Measurements from ENCODE around the gene CASKIN1.

The CASKIN1 gene

GRCh38 chr16:2190659-2191445 is 5.6 kb downstream of the CASKIN1 start:
- no peak for DNase-seq

- no peak for DNase-seq
These were observed 6.3 kb downstream of the CASKIN1 start for GRCh38 chr16:2190002-2190658.

DNA sequence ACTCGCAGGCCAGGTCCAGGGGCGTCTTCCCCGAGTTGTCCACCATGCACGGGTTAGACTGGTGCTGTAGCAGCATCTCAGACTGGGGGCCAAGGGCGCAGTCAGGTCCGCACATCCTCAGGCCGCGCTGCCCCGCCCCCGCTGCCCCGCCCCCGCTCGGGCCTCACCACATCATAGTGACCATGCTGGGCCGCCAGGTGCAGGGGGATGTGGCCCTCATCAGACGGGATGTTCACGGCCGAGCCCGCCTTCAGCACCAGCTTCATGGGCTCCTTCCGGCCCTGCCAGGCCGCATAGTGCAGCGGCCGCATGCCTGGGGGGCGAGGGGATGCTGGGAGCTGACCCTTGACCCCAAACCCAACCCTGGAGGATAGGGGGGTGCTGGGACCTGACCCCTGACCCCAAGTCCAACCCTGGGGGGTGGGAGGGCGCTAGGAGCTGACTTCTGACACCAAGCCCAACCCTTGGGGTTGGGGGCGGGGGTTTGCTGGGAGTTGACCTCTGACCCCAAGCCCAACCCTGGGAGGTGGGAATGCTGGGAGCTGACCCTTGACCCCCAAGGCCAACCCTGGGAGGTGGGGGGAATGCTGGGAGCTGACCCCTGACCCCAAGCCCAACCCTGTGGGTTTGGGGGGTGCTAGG is 7.0 kb downstream of the CASKIN1 start:
- no peak for DNase-seq

- no peak for DNase-seq
These were observed 8.0 kb downstream of the CASKIN1 start for GRCh38 chr16:2188395-2188794.

- DNase-seq: no peak
These were observed 9.2 kb downstream of the CASKIN1 start for GRCh38 chr16:2187212-2187611.

DNA sequence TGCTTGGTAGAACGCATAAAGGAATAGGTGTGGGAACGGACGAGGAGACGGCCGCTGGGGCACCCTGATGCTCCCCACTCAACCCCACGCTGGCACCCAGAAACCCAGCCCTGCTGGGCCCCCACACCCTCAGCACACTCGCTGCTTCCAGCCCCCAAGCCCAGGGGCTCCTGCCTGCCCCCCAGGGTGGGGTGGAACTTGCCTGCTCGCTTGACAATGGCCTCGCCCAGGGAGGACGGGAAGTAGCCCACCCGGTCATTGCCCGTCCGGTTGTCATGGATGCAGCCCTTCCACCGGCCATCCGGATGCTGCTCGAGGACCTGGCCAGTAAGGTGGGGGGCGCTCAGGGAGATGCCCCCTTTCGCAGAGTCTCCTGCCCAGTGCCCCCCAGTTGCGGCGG is 9.9 kb downstream of the CASKIN1 start:
- no peak for DNase-seq

DNA sequence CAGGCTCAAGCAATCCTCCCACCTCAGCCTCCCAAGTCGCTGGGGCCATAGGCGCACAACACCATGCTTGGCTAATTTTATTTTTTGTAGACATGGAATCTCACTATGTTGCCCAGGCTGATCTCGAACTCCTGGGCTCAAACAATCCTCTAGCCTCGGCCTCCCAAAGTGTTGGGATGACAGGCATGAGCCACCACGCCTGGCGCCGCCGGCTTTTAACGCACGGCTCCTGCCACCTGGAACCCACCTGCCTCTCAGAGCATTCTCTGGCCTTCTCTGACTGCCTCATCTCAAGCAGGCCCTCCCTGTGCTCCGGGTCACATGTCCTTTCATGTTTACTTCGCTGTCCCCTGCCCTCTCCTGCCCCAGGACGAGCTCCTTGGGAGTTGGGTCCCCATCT is 10.3 kb downstream of the CASKIN1 start:
- no peak for DNase-seq

DNA sequence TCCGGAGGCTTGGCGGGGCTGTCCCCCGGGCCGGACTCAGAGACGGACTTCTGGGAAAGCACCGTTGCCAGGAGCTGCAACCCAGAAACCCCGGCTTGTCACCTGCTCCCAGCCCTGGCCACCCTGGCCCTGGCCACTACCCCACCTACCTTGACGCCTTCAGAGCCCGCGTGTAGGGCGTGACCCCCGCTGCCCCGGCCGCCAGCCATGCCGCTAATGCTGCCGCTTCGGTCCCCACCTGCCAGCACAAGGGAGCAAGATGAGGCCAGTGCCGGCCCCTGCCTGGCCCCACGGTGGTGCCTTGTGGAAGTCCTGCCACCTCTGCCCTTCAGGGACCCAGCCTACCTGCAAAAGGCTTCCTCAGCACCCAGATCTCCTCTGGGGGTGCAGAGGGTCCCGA is 11.4 kb downstream of the CASKIN1 start:
- no peak for DNase-seq

GRCh38 chr16:2184346-2184745 is 12.1 kb downstream of the CASKIN1 start:
- no peak for DNase-seq

- DNase-seq: no peak
These were observed 12.7 kb downstream of the CASKIN1 start for GRCh38 chr16:2183671-2184070.

DNA sequence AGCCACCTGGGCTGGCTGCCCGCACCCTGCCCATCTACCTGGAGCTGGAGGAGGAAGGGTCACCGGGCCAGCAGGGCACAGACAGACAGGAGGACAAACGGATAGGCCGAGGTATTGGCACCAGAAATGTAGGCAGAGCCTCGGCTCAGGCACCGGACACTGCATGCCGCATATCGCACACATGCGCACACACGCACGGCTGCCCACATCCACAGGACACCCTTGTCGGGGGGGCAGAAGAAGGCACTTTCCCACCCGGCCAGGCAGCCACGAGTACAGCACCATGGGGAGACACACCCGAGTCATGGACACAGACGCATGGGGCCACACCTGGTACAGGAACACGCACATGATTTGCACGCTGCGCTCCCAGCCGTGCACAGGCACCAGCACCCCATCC is 14.5 kb downstream of the CASKIN1 start:
- no peak for DNase-seq

DNA sequence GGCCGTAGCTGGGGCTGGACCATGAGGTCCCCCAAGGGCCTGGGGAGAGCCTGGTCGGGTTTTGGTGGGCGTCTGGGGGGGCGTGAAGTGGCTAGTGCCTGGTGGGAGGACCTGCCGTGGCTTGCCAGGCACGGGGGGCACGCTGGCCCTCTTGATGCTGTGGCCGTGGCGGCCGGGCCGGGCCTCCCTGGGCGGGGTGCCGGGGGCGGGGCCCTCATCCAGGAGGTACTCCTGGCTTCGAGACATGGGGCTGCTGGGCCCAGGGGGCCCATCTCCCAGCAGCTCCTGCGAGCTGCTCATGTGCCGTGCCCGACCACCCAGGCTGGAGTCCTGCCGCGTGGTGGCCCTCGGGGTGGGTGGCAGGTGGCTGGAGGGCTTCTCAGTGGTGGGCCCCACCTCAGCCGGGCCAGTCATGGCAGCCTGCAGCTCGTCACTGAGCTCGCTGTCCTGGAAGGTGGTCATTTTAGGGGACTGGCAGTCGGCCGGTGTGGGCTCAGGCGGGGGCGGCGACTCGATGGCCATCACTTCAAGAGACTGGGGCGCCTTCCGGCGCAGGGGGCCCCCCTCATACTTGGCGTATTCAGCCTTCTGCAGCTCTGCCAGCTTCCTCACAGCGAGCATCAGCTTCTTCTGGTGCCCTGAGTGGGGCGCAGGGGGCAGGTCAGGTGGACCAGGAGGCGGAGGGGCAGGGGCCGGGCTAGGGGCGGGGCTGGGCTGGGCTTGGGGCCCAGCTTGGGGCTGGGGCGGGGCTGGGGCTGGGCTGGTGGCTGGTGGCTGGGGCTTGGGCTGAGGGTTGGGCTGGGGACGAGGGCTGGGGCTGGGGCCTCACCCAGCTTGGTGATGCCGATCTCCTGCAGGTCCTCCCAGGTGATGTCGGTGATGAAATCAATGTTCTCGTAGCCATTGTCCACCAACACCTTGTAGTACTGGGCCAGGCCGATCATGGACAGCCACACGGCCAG is 15.2 kb downstream of the CASKIN1 start:
- no peak for DNase-seq

DNA sequence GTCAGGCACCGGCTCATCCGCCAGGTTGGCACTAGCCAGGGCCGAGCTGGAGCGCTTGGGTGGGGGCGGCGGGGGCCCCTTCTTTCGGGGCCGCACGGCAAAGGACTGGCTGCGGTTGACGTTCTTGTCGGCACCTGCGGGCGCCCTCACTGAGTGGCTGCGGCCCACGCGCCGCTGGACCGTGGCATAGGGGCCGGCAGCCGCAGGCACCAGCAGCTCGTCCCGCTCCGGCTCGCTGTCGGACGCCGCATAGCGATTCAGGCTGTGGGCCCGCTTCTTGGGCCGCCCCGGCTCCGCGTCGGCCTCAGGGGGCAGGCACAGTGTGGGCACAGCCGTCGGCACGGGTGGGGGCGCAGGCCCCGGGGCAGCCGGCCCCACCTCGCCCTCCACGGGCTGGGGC is 15.9 kb downstream of the CASKIN1 start:
- DNase-seq: no peak

DNA sequence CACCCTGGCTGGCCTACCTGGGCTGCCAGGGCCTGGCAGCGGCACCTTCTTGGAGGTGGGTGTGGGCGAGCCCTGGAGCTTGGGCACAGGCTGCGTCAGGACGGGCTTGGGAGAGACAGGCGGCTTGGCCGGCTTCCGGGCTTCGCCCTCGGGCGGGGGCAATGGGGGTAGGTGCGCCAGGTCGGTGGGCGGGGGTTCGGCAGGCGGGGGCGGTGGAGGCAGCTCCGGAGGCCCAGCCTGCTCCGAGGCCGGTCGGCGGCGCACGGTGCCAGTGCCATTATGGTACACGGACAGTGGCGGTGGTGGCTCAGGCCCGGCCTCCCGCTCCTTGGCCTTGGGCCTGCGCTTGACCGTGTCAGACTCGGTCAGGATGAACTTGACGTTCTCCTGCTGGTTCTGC is 16.8 kb downstream of the CASKIN1 start:
- no peak for DNase-seq

DNA sequence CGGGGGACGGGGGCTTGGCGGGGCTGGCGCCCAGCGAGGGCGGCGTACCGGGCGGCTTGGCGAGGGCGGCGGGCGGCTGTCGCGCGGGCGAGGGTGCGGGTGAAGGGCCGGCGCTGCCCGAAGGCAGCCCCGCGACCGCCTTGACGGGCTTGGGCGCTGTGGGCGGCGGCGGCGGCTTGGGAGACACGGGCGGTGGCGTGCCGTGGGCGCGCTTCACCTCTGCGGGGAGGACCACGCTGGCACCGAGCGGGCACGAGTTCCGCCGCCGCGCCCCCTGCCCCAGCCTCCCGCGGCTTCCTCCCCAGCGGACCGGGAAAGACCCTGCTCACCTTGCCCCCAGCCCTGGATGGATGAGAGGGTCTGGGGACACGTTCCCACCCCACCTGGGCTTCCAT is 17.3 kb downstream of the CASKIN1 start:
- DNase-seq: no peak

DNA sequence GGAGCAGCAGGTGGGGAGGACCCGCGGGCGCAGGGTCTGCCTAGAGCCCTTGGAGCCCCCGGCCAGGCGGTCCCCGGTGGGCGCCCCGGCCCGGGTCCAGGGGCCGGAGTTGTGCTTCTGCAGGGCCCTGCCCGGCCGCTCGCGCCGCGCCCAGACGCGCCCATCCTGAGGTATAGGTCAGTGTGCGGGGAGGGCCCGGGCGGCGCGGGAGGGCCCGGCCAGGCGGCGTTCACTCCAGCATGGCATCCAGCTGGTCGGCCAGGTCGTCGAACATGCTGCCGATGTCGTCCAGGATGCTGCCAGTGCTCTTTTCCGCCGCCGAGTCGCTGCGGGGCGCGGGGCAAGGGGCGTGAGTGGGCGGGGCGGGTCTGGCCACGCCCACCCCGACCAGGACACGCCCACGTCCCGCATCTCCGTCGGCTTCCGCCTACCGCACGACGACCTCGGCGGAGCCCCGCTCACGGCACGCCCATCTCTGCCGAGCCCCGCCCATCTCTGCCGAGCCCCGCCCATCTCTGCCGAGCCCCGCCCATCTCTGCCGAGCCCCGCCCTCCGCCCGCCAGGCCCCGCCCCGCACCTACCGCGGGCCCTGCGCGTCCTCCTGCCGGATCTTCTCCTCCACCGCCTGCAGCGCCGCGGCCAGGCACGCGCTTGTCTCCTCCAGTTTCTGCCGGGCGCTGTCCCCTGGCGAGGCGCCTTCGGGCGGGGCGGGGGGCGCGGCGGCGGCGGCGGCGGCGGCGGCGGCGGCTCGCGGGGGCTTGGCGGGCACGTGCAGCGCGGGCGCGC is 17.9 kb downstream of the CASKIN1 start:
- DNase-seq: no peak

DNA sequence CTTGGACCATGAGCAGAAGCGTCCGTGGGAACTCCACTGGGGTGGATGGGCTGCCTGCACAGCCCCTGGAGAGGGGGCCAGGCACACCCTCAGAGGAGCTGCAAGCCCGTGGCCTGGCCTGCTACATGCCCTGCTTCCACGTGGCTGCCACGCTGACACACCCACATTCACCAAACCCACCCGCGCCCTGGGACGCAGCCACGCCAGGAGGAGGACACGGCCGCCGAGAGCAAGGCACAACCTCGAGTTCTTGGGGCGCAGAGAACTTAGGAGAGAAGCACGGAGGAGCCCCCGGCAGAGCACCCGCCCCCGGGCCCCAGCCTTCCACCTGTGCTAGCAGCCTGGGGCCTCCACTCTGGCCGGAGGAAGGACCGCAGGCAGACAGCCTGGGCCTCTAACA is 18.8 kb downstream of the CASKIN1 start:
- DNase-seq: no peak

DNA sequence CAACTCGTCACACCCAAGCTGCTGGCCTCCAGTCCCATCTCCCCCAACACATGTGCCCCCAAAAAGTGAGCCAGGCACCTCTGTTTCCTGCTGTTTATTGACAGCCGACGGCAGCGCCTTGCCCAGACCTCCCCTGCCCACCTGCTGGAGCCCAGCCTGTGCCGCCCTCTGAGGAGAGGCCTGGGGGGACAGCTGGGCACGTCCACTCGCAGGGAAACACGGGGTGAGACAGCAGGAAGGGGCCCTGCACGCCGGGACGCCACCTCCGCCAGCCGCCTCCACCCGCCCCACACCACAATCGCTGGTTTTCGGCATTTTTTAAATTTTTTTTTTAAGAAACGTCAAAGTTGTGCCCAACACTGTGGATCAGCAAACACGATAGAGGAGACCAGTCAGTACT is 19.3 kb downstream of the CASKIN1 start:
- no peak for DNase-seq

GRCh38 chr16:2176047-2176446 is 20.4 kb downstream of the CASKIN1 start:
- DNase-seq: no peak

DNA sequence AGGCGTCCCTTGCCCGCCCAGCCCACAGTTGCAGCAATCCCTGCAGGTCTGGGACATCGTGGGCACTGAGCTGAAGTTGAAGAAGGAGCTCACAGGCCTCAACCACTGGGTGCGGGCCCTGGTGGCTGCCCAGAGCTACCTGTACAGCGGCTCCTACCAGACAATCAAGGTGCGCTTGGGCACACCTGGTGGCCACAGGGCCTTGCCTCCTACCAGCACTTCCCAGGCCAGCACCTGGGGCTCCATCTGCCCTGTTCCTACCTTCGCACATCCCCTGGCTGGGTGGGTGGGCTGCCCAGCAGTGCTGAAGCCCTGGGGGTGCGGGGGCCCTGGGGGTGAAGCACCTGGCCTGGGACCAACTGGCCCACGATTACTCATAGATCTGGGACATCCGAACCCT is 21.0 kb downstream of the CASKIN1 start:
- no peak for DNase-seq

DNA sequence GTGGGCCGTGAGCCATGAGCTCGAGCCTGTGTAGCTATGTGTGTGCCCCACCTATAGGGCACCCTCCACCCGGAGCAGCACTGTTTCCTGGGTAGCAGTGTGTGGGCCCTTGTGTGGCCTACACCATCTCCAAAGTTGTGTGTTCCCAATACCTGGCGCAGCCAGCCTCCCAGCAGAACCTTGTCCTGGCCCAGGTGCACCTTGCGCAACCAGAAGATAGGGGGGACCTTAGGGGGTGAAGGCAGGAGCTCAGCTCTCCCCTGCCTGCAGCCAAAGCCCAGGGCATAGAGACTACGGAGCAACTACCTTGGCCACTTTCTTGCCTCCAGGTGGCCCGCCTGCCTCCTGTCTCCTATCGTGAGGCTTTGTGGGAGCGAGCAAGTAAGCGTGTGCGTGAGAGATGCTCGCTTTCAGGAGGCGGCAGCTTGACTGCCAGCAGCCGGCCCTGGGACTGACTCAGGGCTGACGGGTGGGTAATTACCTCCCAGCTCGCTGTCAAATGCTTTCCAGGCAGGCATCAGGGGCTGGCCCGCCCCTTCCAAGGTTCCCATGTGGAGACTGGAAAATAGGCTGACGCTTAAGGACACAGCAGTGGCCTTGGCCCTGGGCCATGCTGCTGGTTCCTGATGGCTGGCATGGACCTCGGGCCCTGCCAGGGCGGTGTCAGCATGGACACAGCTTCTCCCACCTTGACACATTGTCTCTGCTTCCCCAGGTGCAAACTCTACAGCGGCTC is 21.8 kb downstream of the CASKIN1 start:
- DNase-seq: no peak

- DNase-seq: no peak
These were observed 22.5 kb downstream of the CASKIN1 start for GRCh38 chr16:2173916-2174315.

All from HCEC 1CT (cell line).